IMR-90 (cell line): ENCODE results near the gene SLC6A16. TPM values are rescaled to one million over a fixed set of nuclear protein-coding genes. Genes with fewer than 3 reads are reported as not detected.
A peak's percentile ranks its signal among the peaks of the same experiment; 100 is the strongest.

ENCODE experiments used
- ATAC-seq: fragments of 200-7000 bp; cut with Tn5 transposase; 2 replicates; pipeline ENCODE4 v1.9.1; 2020; ENCODE audit warnings: low read depth, mild to moderate bottlenecking, moderate library complexity
- BruUV-seq: library from RNA; stranded (reverse); fragments of 400-500 nt; replicated peaks from 2 replicates; lab custom pipeline; 2021; lab: Mats Ljungman, UMichigan
- CTCF ChIA-PET: fragments of 300-600 bp; formaldehyde crosslinking; extraction: SDS; loops from one replicate; lab custom pipeline; 2021; ENCODE audit warnings: antibody characterized with exemption; lab: Yijun Ruan, JAX
- POLR2A ChIA-PET: fragments of 300-600 bp; sonication (Branson Sonifier 250); formaldehyde crosslinking; loops from one replicate; lab custom pipeline; 2022; ENCODE audit warnings: antibody characterized with exemption; ENCODE audit not compliant: unreplicated experiment; lab: Charles Lee
- DNase-seq: peaks from one replicate; pipeline ENCODE4 v3.0.0; 2013
- H2AFZ ChIP-seq: replicated peaks from 2 replicates; pipeline ENCODE3; 2013; ENCODE audit warnings: low read length, mild to moderate bottlenecking; ENCODE audit not compliant: poor library complexity
- H2AK5ac ChIP-seq: 2 replicates; pipeline ENCODE4 v1.6.1; 2013; ENCODE audit warnings: low read depth, low read length, inconsistent platforms
- H2AK9ac ChIP-seq: replicated peaks from 2 replicates; pipeline ENCODE3; 2013; ENCODE audit warnings: mild to moderate bottlenecking, low read depth, low read length, moderate library complexity; ENCODE audit not compliant: poor library complexity
- H2BK120ac ChIP-seq: 2 replicates; pipeline ENCODE4 v1.6.1; 2013; ENCODE audit warnings: low read depth, low read length, inconsistent platforms
- H2BK15ac ChIP-seq: 3 replicates; pipeline ENCODE4 v1.6.1; 2013; ENCODE audit warnings: low read depth, low read length, inconsistent platforms
- H2BK20ac ChIP-seq: 2 replicates; pipeline ENCODE4 v1.6.1; 2013; ENCODE audit warnings: low read depth, mild to moderate bottlenecking, inconsistent platforms, low read length, moderate library complexity
- H2BK5ac ChIP-seq: 2 replicates; pipeline ENCODE4 v1.6.1; 2013; ENCODE audit warnings: mild to moderate bottlenecking, low read depth, low read length, inconsistent platforms; ENCODE audit not compliant: poor library complexity, severe bottlenecking
- H3K14ac ChIP-seq: replicated peaks from 2 replicates; pipeline ENCODE4 v1.6.1; 2013; ENCODE audit warnings: low read depth, low read length, inconsistent platforms
- H3K18ac ChIP-seq: 2 replicates; pipeline ENCODE4 v1.6.1; 2013; ENCODE audit warnings: low read depth, low read length, control low read depth
- H3K23ac ChIP-seq: 2 replicates; pipeline ENCODE4 v1.6.1; 2013; ENCODE audit warnings: low read depth, low read length, inconsistent platforms
- H3K27ac ChIP-seq: 2 replicates; pipeline ENCODE4 v1.5.1; 2013; ENCODE audit warnings: mild to moderate bottlenecking, control low read depth, low read length; ENCODE audit not compliant: insufficient read depth
- H3K27me3 ChIP-seq: 2 replicates; pipeline ENCODE4 v1.6.1; 2013; ENCODE audit warnings: low read length; ENCODE audit not compliant: control insufficient read depth, insufficient read depth
- H3K36me3 ChIP-seq: 2 replicates; pipeline ENCODE4 v1.6.1; 2013; ENCODE audit warnings: low read length, mixed read lengths; ENCODE audit not compliant: control insufficient read depth, insufficient read depth
- H3K4ac ChIP-seq: 2 replicates; pipeline ENCODE4 v1.6.1; 2013; ENCODE audit warnings: low read depth, low read length, inconsistent platforms
- H3K4me1 ChIP-seq: 2 replicates; pipeline ENCODE4 v1.6.1; 2013; ENCODE audit warnings: low read length, mixed read lengths; ENCODE audit not compliant: control insufficient read depth, insufficient read depth
- H3K4me2 ChIP-seq: 2 replicates; pipeline ENCODE4 v1.6.1; 2013; ENCODE audit warnings: low read depth, mild to moderate bottlenecking, control low read depth, low read length, moderate library complexity
- H3K4me3 ChIP-seq: 2 replicates; pipeline ENCODE4 v1.5.1; 2013; ENCODE audit warnings: low read depth, mild to moderate bottlenecking, control low read depth, low read length, moderate library complexity; ENCODE audit not compliant: insufficient read depth
- H3K56ac ChIP-seq: 2 replicates; pipeline ENCODE4 v1.6.1; 2013; ENCODE audit warnings: low read length, inconsistent platforms; ENCODE audit not compliant: insufficient read depth; ENCODE audit errors: extremely low read depth
- H3K79me1 ChIP-seq, 2 experiments: 2 replicates each; pipeline ENCODE4 v1.6.1; 2013; ENCODE audit warnings: low read length in 2 of 2, inconsistent platforms in 1 of 2, low read depth in 1 of 2
- H3K9ac ChIP-seq: 2 replicates; pipeline ENCODE4 v1.6.1; 2013; ENCODE audit warnings: low read depth, low read length, control low read depth
- H3K9me1 ChIP-seq: 2 replicates; pipeline ENCODE4 v1.6.1; 2013; ENCODE audit warnings: low read length, inconsistent platforms; ENCODE audit not compliant: insufficient read depth
- H3K9me3 ChIP-seq: 2 replicates; pipeline ENCODE4 v1.6.1; 2013; ENCODE audit warnings: low read length; ENCODE audit not compliant: control insufficient read depth, insufficient read depth
- H4K20me1 ChIP-seq: 2 replicates; pipeline ENCODE4 v1.6.1; 2013; ENCODE audit warnings: low read length, inconsistent platforms; ENCODE audit not compliant: insufficient read depth
- H4K5ac ChIP-seq: 2 replicates; pipeline ENCODE4 v1.6.1; 2013; ENCODE audit warnings: mild to moderate bottlenecking, low read depth, low read length, control low read depth
- H4K8ac ChIP-seq, 2 experiments: 2 replicates each; pipeline ENCODE4 v1.6.1; 2013; ENCODE audit warnings: low read depth in 2 of 2, low read length in 2 of 2, control low read depth in 1 of 2, inconsistent platforms in 1 of 2
- H4K91ac ChIP-seq: 2 replicates; pipeline ENCODE4 v1.6.1; 2013; ENCODE audit warnings: low read depth, low read length, inconsistent platforms; ENCODE audit not compliant: insufficient read depth
- BHLHE40 ChIP-seq: fragments of 150-350 bp; IDR thresholded peaks from 2 replicates; pipeline ENCODE4 v1.6.1; 2016; ENCODE audit warnings: mild to moderate bottlenecking, low read depth, low read length
- CEBPB ChIP-seq: IDR thresholded peaks from 2 replicates; pipeline ENCODE4 v1.6.1; 2012; ENCODE audit warnings: low read depth, low read length, improper control_type of control experiment
- CHD1 ChIP-seq: IDR thresholded peaks from 2 replicates; pipeline ENCODE4 v1.6.1; 2012; ENCODE audit warnings: low read depth, low read length, improper control_type of control experiment
- FOS ChIP-seq: fragments of 150-350 bp; IDR thresholded peaks from 2 replicates; pipeline ENCODE4 v1.6.1; 2016; ENCODE audit warnings: low read depth, low read length
- MAFK ChIP-seq: IDR thresholded peaks from 2 replicates; pipeline ENCODE4 v1.6.1; 2012; ENCODE audit warnings: low read depth, low read length, improper control_type of control experiment
- MAZ ChIP-seq: IDR thresholded peaks from 2 replicates; pipeline ENCODE4 v1.6.1; 2012; ENCODE audit warnings: low read depth, mild to moderate bottlenecking, low read length, improper control_type of control experiment, moderate library complexity, borderline replicate concordance
- MXI1 ChIP-seq: IDR thresholded peaks from 2 replicates; pipeline ENCODE4 v1.6.1; 2012; ENCODE audit warnings: low read depth, mild to moderate bottlenecking, low read length, moderate library complexity, borderline replicate concordance
- NFE2L2 ChIP-seq: fragments of 150-350 bp; IDR thresholded peaks from 2 replicates; pipeline ENCODE4 v1.6.1; 2016; ENCODE audit warnings: low read depth, mild to moderate bottlenecking, low read length
- POLR2A ChIP-seq: IDR thresholded peaks from 2 replicates; pipeline ENCODE4 v1.6.1; 2012; ENCODE audit warnings: mild to moderate bottlenecking, low read depth, low read length
- RFX5 ChIP-seq: IDR thresholded peaks from 2 replicates; pipeline ENCODE4 v1.8.0; 2012; ENCODE audit warnings: low read depth, mild to moderate bottlenecking, low read length, moderate library complexity
- SMC3 ChIP-seq: fragments of 150-350 bp; IDR thresholded peaks from 2 replicates; pipeline ENCODE4 v1.6.1; 2016; ENCODE audit warnings: low read depth, mild to moderate bottlenecking, antibody characterized with exemption, low read length, moderate library complexity
- WGBS, 2 experiments: methylation state at CpG; one replicate each; pipeline versions ENCODE4 v1.1.5 to v1.1.7; 2013; ENCODE audit warnings: missing lambda C conversion rate in 2 of 2; ENCODE audit not compliant: insufficient read length in 1 of 2; ENCODE audit errors: extremely low coverage in 2 of 2; 5-methylcytosine and 5-hydroxymethylcytosine counted together
- dilution Hi-C: fragments of 300-500 bp; cut with HindIII; formaldehyde crosslinking; loops from one replicate; pipeline ENCODE4 v1.14.3; 2018; ENCODE audit warnings: low sequenced_read_pairs; ENCODE audit not compliant: unreplicated experiment
- in situ Hi-C: fragments of 300-500 bp; cut with MboI; formaldehyde crosslinking; loops from 3 replicates; pipeline ENCODE4 v1.14.3; 2019; ENCODE audit warnings: low sequenced_read_pairs, inconsistent platforms, mixed read lengths
- intact Hi-C: fragments of 100-400 bp; cut with micrococcal nuclease; formaldehyde crosslinking; loops from 2 replicates; pipeline ENCODE4 v1.10.0; 2022
- polyA plus RNA-seq, 3 experiments: library from polyadenylated mRNA; depleted of rRNA; stranded (reverse); fragments of >200 nt; gene quantifications; 2 replicates each; pipeline ENCODE4 v1.2.3, GENCODE V29; 2012; ENCODE audit warnings: low replicate concordance in 1 of 3
- total RNA-seq: library from RNA; depleted of rRNA; stranded (reverse); fragments of >200 nt; gene quantifications from 2 replicates; pipeline ENCODE4 v1.2.3, GENCODE V29; 2012
- TF ChIP-seq, protein P1 (sequence below): fragments of 150-350 bp; IDR thresholded peaks from 2 replicates; pipeline ENCODE4 v1.6.1; 2016; ENCODE audit warnings: low read depth, mild to moderate bottlenecking, low read length, moderate library complexity, borderline replicate concordance
- TF ChIP-seq, protein P2 (sequence below): fragments of 150-350 bp; IDR thresholded peaks from 2 replicates; pipeline ENCODE4 v1.6.1; 2017; ENCODE audit warnings: mild to moderate bottlenecking, antibody characterized with exemption, low read length, low read depth
- TF ChIP-seq, protein P3 (sequence below): conservative IDR thresholded peaks from 2 replicates; pipeline ENCODE4 v1.5.1; 2012; ENCODE audit warnings: mild to moderate bottlenecking, low read depth, low read length, improper control_type of control experiment

SLC6A16 gene
- total and polyA plus RNA-seq, 2 of the 4 experiments (the other 2 are of a cell fraction), result 0.18 to 0.89 TPM

GRCh38 chr19:49361438-49362047, 36.6 kb upstream of the SLC6A16 start:
- Histone ChIP-seq H3K4me1 (peaks cover 3% of the 10 kb centered on the region; the same call in 1 of the 2 replicates), H3K23ac (peak overlapping the region; percentile 100), H4K91ac (peak overlapping the region; percentile 99), H2AK9ac (peak overlapping the region; percentile 100), H2BK15ac (peak overlapping the region; percentile 65; the same call in 1 of the 3 replicates), H4K20me1 (peaks cover 6% of the 10 kb centered on the region; the same call in 1 of the 2 replicates), H3K79me1 (peaks cover 12 to 60% of the 10 kb centered on the region in 2 experiments), H2BK120ac (peak overlapping the region; percentile 88), H3K4me3 (peak overlapping the region; percentile 82), H3K18ac (peak overlapping the region; percentile 99), H4K8ac (peak overlapping the region; percentile 99 to 100), H2BK20ac (0 out of 2 replicates have a peak overlapping the region, but pooled peaks have one; percentile 55), H4K5ac (peak overlapping the region; percentile 100), H3K9me1 (peaks cover 16% of the 10 kb centered on the region), H3K9me3 (no peaks in the 10 kb centered on the region), H3K4me2 (peak overlapping the region; percentile 96), H3K56ac (peak overlapping the region; percentile 86), H2BK5ac (peak overlapping the region; percentile 81), H2AK5ac (peak overlapping the region; percentile 100), H3K27ac (peak overlapping the region; percentile 99), H3K27me3 (no peaks in the 10 kb centered on the region), H3K36me3 (peaks cover 24% of the 10 kb centered on the region), H3K4ac (peak overlapping the region; percentile 100), H3K9ac (peak overlapping the region; percentile 100), H3K14ac (peak overlapping the region; percentile 100), H2AFZ (peak overlapping the region; percentile 96)
- ATAC-seq (peak; percentile 49), DNase-seq (peak; percentile 80)
- 0% methylated on average over 6 of the region's 27 CpGs; no CpG with 5 or more reads in 1 of the 2 experiments for WGBS, 2 experiments
- POLR2A ChIA-PET, result interaction anchor here (0.6 to 1.0 kb wide), 2 partner anchors 10 to 1403 kb away, joined by 3 read pairs; no protein-coding TSS in a partner anchor
- TF ChIP-seq BHLHE40 (no peak; the same call in 1 of the 2 replicates), NFE2L2 (no peak), CEBPB (no peak), SMC3 (no peak), RFX5 (no peak), MAZ (peak; percentile 86), MXI1 (peak; percentile 24; the same call in 1 of the 2 replicates), POLR2A (peak; percentile 74), MAFK (no peak), FOS (no peak), CHD1 (no peak)
- TF ChIP-seq, protein P1, sequence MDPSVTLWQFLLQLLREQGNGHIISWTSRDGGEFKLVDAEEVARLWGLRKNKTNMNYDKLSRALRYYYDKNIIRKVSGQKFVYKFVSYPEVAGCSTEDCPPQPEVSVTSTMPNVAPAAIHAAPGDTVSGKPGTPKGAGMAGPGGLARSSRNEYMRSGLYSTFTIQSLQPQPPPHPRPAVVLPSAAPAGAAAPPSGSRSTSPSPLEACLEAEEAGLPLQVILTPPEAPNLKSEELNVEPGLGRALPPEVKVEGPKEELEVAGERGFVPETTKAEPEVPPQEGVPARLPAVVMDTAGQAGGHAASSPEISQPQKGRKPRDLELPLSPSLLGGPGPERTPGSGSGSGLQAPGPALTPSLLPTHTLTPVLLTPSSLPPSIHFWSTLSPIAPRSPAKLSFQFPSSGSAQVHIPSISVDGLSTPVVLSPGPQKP, result no peak
- TF ChIP-seq, protein P2, sequence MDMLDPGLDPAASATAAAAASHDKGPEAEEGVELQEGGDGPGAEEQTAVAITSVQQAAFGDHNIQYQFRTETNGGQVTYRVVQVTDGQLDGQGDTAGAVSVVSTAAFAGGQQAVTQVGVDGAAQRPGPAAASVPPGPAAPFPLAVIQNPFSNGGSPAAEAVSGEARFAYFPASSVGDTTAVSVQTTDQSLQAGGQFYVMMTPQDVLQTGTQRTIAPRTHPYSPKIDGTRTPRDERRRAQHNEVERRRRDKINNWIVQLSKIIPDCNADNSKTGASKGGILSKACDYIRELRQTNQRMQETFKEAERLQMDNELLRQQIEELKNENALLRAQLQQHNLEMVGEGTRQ, result no peak
- TF ChIP-seq, protein P3, sequence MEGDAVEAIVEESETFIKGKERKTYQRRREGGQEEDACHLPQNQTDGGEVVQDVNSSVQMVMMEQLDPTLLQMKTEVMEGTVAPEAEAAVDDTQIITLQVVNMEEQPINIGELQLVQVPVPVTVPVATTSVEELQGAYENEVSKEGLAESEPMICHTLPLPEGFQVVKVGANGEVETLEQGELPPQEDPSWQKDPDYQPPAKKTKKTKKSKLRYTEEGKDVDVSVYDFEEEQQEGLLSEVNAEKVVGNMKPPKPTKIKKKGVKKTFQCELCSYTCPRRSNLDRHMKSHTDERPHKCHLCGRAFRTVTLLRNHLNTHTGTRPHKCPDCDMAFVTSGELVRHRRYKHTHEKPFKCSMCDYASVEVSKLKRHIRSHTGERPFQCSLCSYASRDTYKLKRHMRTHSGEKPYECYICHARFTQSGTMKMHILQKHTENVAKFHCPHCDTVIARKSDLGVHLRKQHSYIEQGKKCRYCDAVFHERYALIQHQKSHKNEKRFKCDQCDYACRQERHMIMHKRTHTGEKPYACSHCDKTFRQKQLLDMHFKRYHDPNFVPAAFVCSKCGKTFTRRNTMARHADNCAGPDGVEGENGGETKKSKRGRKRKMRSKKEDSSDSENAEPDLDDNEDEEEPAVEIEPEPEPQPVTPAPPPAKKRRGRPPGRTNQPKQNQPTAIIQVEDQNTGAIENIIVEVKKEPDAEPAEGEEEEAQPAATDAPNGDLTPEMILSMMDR, result no peak
- in situ Hi-C loops, result no loop called here
- CTCF ChIA-PET, result no interaction called here
- no TSS peak for BruUV-seq
- intact Hi-C loops, result no loop called here
- dilution Hi-C loops, result no loop called here
